Spleen (tissue), 11 donors: Measurements from ENCODE around the gene PRR7. TPM values are rescaled to one million over a fixed set of nuclear protein-coding genes. Genes with fewer than 3 reads are reported as not detected.
A peak's percentile ranks its signal among the peaks of the same experiment; 100 is the strongest.

Source experiments
- DNase-seq: peaks from one replicate; pipeline ENCODE4 v3.0.0-alpha.2; 2020
- H3K27ac ChIP-seq, 8 donors: fragments of 200-600 bp; sonication (generic) in 7 of 8; 1 replicate in 4 of 8; 2 replicates in 4 of 8; pipeline versions ENCODE4 v1.5.0 to v1.8.0; 2016 to 2021; ENCODE audit warnings: inconsistent platforms in 4 of 8, mild to moderate bottlenecking in 4 of 8, moderate library complexity in 1 of 8
- H3K27me3 ChIP-seq, 7 donors: fragments of 200-600 bp; sonication (generic) in 6 of 7; replicated peaks in 1 of 7; 1 replicate in 4 of 7; 2 replicates in 3 of 7; pipeline versions ENCODE4 v1.5.0 to v1.8.0; 2016 to 2021; ENCODE audit warnings: inconsistent platforms in 3 of 7, mild to moderate bottlenecking in 1 of 7
- H3K36me3 ChIP-seq, 6 donors: fragments of 200-600 bp; sonication (generic) in 5 of 6; 1 replicate in 4 of 6; 2 replicates in 2 of 6; pipeline versions ENCODE4 v1.5.0 to v1.8.0; 2016 to 2021; ENCODE audit warnings: inconsistent platforms in 2 of 6
- H3K4me1 ChIP-seq, 6 donors: fragments of 200-600 bp; sonication (generic) in 5 of 6; 1 replicate in 3 of 6; 2 replicates in 3 of 6; pipeline versions ENCODE4 v1.5.0 to v1.8.0; 2016 to 2021; ENCODE audit warnings: inconsistent platforms in 3 of 6
- H3K4me3 ChIP-seq, 8 donors: fragments of 200-600 bp; sonication (generic) in 7 of 8; 1 replicate in 4 of 8; 2 replicates in 4 of 8; pipeline versions ENCODE4 v1.5.0 to v1.8.0; 2016 to 2021; ENCODE audit warnings: inconsistent platforms in 4 of 8, mild to moderate bottlenecking in 4 of 8, moderate library complexity in 2 of 8
- H3K9me3 ChIP-seq, 8 donors: fragments of 200-600 bp; sonication (generic) in 7 of 8; 1 replicate in 4 of 8; 2 replicates in 4 of 8; pipeline versions ENCODE4 v1.5.0 to v1.8.0; 2016 to 2021; ENCODE audit warnings: inconsistent platforms in 4 of 8
- POLR2A ChIP-seq, 3 donors: fragments of 450-650 bp; IDR thresholded peaks; one replicate each; pipeline ENCODE4 v1.5.1; 2017; ENCODE audit warnings: antibody characterized with exemption in 3 of 3, mild to moderate bottlenecking in 1 of 3
- POLR2AphosphoS5 ChIP-seq, 3 donors: sonication (generic); formaldehyde crosslinking; IDR thresholded peaks; one replicate each; pipeline ENCODE4 v1.5.1; 2017; ENCODE audit warnings: antibody characterized with exemption in 3 of 3
- WGBS, 5 donors: extraction: QIAGEN DNeasy Blood & Tissue Kit in 3 of 5; methylation state at CpG; one replicate each; pipeline versions ENCODE4 v1.1.5 to v1.1.7; 2013 to 2018; 5-methylcytosine and 5-hydroxymethylcytosine counted together
- intact Hi-C: fragments of 100-400 bp; cut with DNase I; formaldehyde crosslinking; loops from one replicate; pipeline ENCODE4 v1.15.0; 2023; ENCODE audit warnings: low total_unique reads
- polyA plus RNA-seq, 3 donors: library from polyadenylated mRNA; stranded (reverse); fragments of 200-250 nt; gene quantifications; one replicate each; pipeline ENCODE4 v1.2.1, GENCODE V29; 2013
- total RNA-seq, 7 donors: library from RNA; depleted of rRNA in 3 of 7; stranded (reverse); fragments of >200 nt in 3 of 7; fragmentation: NEBNext Ultra II Directional in 4 of 7; extraction: Animal tissue kit (Norgen Biotek cat#: 25700) in 4 of 7; gene quantifications; one replicate each; pipeline versions ENCODE4 v1.1.0 to v1.2.1, GENCODE V29; 2016 to 2021
- TF ChIP-seq, protein P1 (sequence below), 11 experiments: fragments of 200-600 bp in 7 of 11; fragments of 450-650 bp in 4 of 11; sonication (generic) in 4 of 11; IDR thresholded peaks in 8 of 11; conservative IDR thresholded peaks in 3 of 11; 1 replicate in 7 of 11; 2 replicates in 4 of 11; pipeline versions ENCODE4 v1.4.0 to v1.8.0; 2016 to 2021; ENCODE audit warnings: antibody characterized with exemption in 11 of 11, inconsistent platforms in 4 of 11, mild to moderate bottlenecking in 1 of 11
- donor health status: healthy with polysubstance abuse.
- donor health status: DM: no; HTN: no; CAD: no; lungs with moderate emphysema.
- donor health status: DM: no; HTN: no; CAD: no.
- donor health status: Bipolar disorder and iron deficiency.
- donor health status: healthy.
- donor health status: DM: no; HTN: no; CAD: no.
- donor health status: DM: yes; HTN: yes; CAD: no.

Gene PRR7
- total and polyA plus RNA-seq, 10 donors, result 1.7 to 5.7 (median 4.6) TPM; not detected in 1

DNA sequence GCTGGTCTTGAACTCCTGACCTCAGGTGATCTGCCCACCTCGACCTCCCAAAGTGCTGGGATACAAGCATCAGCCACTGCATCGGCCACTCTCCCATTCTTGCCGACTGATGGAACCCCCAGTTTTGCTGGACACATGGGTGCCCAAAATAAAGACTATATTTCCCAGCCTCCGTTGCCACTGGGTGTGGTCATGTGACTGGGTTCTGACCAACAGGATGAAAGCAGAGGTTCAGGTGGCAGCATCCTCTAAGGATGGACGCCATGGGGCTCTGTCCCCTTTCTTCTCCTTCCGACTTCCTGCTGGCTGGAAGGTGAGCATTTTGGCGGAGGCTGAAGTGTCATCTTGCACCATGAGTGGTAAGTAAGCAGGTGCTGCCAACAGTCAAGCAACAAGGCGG is 40.5 kb downstream of the PRR7 start:
- Histone ChIP-seq H3K27ac (no peak overlapping the region), H3K36me3 (peaks cover 0 to 100% (median 65%) of the 10 kb centered on the region in 6 donors), H3K4me3 (no peak overlapping the region), H3K9me3 (no peaks in the 10 kb centered on the region), H3K27me3 (no peaks in the 10 kb centered on the region), H3K4me1 (peaks cover 0 to 33% (median 20%) of the 10 kb centered on the region in 6 donors)
- DNase-seq, result no peak
- intact Hi-C loops, result no loop called here
- TF ChIP-seq POLR2A (IDR thresholded peaks at IDR 0.05) (no peak), POLR2AphosphoS5 (IDR thresholded peaks at IDR 0.05) (no peak)
- TF ChIP-seq, protein P1, sequence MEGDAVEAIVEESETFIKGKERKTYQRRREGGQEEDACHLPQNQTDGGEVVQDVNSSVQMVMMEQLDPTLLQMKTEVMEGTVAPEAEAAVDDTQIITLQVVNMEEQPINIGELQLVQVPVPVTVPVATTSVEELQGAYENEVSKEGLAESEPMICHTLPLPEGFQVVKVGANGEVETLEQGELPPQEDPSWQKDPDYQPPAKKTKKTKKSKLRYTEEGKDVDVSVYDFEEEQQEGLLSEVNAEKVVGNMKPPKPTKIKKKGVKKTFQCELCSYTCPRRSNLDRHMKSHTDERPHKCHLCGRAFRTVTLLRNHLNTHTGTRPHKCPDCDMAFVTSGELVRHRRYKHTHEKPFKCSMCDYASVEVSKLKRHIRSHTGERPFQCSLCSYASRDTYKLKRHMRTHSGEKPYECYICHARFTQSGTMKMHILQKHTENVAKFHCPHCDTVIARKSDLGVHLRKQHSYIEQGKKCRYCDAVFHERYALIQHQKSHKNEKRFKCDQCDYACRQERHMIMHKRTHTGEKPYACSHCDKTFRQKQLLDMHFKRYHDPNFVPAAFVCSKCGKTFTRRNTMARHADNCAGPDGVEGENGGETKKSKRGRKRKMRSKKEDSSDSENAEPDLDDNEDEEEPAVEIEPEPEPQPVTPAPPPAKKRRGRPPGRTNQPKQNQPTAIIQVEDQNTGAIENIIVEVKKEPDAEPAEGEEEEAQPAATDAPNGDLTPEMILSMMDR (IDR thresholded peaks at IDR 0.05 in 8 of 11, conservative IDR thresholded peaks at IDR 0.05 in 3 of 11), result no peak
- 92 to 95% (median 94%) methylated on average over 8 of the region's 8 CpGs for WGBS, 5 donors

DNA sequence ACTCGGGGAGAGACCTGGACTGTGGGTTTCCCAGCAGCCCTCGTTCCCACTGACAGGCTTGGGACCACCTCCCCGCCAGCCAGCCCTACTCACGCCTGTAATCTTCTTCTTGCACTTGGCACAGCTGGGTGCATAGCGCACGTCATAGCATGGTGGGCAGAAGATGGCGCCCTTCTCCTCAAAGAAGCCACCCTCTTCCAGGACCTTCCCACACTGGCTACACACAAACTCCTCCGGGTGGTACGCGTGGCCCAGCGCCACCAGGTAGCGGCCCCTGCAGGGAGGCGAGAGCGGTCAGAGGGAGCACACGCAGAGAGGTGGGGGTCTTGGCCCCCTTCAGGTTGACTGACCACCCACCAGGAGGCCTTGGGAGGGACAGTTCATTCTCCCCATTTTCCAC is 41.4 kb downstream of the PRR7 start:
- DNase-seq, result no peak
- peaks cover 0 to 42% (median 24%) of the 10 kb centered on the region in 6 donors for H3K4me1 ChIP-seq
- TF ChIP-seq, protein P1 (IDR thresholded peaks at IDR 0.05 in 8 of 11, conservative IDR thresholded peaks at IDR 0.05 in 3 of 11), result peak in 1 of 11 experiments; percentile 10
- TF ChIP-seq POLR2AphosphoS5 (IDR thresholded peaks at IDR 0.05) (peak in 2 of 3 donors; percentile 24 to 54), POLR2A (IDR thresholded peaks at IDR 0.05) (no peak)
- no peaks in the 10 kb centered on the region for H3K9me3 ChIP-seq
- H3K36me3 ChIP-seq, result peaks cover 0 to 100% (median 71%) of the 10 kb centered on the region in 6 donors
- WGBS, 5 donors, result 88 to 93% (median 91%) methylated on average over 13 to 15 of the region's 15 CpGs
- H3K4me3 ChIP-seq, result no peak overlapping the region
- intact Hi-C loops, result no loop called here
- H3K27ac ChIP-seq, result no peak overlapping the region
- no peaks in the 10 kb centered on the region for H3K27me3 ChIP-seq

DNA sequence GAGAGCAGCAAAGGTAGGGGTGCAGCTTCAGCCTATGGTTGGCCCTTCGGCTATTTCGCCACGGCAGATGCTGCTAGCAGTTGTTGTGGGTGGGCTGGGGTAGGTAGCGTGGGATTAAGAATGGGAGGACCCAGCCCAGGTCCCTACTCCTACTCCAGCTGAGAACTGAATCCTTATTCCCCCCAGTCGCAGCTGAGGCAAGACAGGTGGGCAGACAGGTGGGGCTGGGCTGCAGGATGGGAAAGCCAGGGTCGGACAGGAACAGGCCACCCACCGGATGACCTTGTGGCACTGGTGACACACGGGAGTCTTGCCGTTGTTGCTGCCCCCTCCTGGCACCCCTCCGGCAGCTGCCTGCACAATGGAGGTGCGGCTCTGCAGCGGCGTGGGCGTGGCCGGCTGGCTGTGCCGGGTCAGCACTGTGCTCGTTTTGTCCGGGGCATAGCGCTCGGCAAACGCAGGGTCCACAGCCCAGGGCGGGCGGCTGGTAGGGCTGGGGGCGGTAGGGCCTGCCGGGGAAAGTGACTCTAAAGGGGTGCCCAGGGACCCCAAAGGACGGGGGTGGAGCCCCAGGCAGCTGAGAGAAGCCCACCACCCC is 42.6 kb downstream of the PRR7 start:
- H3K4me1 ChIP-seq, result peaks cover 10 to 54% (median 35%) of the 10 kb centered on the region in 6 donors
- 69 to 89% (median 79%) methylated on average over 7 to 26 of the region's 26 CpGs for WGBS, 5 donors
- peak in 1 of 3 donors; percentile 60 for TF ChIP-seq POLR2AphosphoS5 (IDR thresholded peaks at IDR 0.05)
- no peak for TF ChIP-seq POLR2A (IDR thresholded peaks at IDR 0.05)
- TF ChIP-seq, protein P1 (IDR thresholded peaks at IDR 0.05 in 8 of 11, conservative IDR thresholded peaks at IDR 0.05 in 3 of 11), result no peak
- no peaks in the 10 kb centered on the region for H3K27me3 ChIP-seq
- H3K27ac ChIP-seq, result peak overlapping the region in 1 of 8 donors; percentile 91
- DNase-seq, result no peak
- no peaks in the 10 kb centered on the region for H3K9me3 ChIP-seq
- H3K4me3 ChIP-seq, result no peak overlapping the region
- intact Hi-C loops, result no loop called here
- H3K36me3 ChIP-seq, result peaks cover 0 to 89% (median 63%) of the 10 kb centered on the region in 6 donors

DNA sequence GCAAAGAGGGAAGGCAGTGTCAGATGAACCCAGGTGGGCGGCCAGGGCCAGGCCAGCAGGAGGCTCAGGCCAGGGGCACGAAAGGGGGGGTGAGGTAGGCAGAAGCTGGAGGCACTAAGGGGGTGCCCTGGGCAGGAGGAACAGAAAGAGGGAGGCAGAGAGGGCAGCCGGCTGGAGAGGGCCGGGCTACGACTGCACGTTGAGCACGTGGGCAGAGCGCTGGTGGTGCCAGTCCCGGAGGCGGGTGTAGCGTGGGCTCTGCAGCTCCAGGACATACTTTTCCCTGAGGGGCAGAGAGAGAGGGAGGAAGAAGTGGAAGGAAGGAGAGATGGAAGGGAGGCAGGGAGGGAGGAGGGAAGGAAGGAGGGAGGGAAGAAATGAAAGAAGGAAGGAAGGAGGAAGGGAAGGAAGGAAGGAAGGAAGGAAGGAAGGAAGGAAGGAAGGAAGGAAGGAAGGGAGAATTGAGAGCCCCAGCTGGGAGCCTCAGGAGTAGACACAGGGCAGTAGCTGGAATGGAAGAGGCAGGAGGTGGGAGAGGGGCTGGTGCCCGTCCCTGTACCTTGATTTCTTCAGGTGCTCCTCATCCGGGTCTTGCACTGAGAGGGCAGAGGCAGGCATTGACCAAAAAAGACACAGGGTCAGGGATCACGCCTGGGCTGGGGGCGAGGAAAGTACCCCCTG is 43.8 kb downstream of the PRR7 start:
- WGBS, 5 donors, result 70 to 88% (median 81%) methylated on average over 15 of the region's 15 CpGs
- H3K9me3 ChIP-seq, result no peaks in the 10 kb centered on the region
- intact Hi-C loops, result no loop called here
- peaks cover 23 to 66% (median 47%) of the 10 kb centered on the region in 6 donors for H3K4me1 ChIP-seq
- peaks cover 0 to 76% (median 60%) of the 10 kb centered on the region in 6 donors for H3K36me3 ChIP-seq
- TF ChIP-seq POLR2AphosphoS5 (IDR thresholded peaks at IDR 0.05) (peak in 1 of 3 donors; percentile 15), POLR2A (IDR thresholded peaks at IDR 0.05) (no peak)
- no peaks in the 10 kb centered on the region for H3K27me3 ChIP-seq
- no peak for DNase-seq
- H3K4me3 ChIP-seq, result no peak overlapping the region
- H3K27ac ChIP-seq, result peak overlapping the region in 2 of 8 donors; percentile 36 to 91
